Sigmoid colon (tissue), 7 donors: ENCODE results near the gene FBXL16. TPM values are rescaled to one million over a fixed set of nuclear protein-coding genes. Genes with fewer than 3 reads are reported as not detected.

ENCODE experiments used
- DNase-seq: peaks from one replicate; pipeline ENCODE4 v3.0.0-alpha.2; 2019
- H3K27ac ChIP-seq, 4 donors: fragments of 200-600 bp; sonication (generic); one replicate each; pipeline ENCODE4 v1.5.1; 2016 to 2019; ENCODE audit warnings: mild to moderate bottlenecking in 1 of 4
- H3K27me3 ChIP-seq, 3 donors: fragments of 200-600 bp; sonication (generic); one replicate each; pipeline ENCODE4 v1.5.1; 2019; ENCODE audit warnings: mild to moderate bottlenecking in 1 of 3
- H3K36me3 ChIP-seq, 4 donors: fragments of 200-600 bp; sonication (generic); one replicate each; pipeline ENCODE4 v1.5.1; 2016 to 2019
- H3K4me1 ChIP-seq, 4 donors: fragments of 200-600 bp; sonication (generic); one replicate each; pipeline ENCODE4 v1.5.1; 2017 to 2019
- H3K4me3 ChIP-seq, 4 donors: fragments of 200-600 bp; sonication (generic); one replicate each; pipeline ENCODE4 v1.5.1; 2017 to 2019; ENCODE audit warnings: mild to moderate bottlenecking in 2 of 4, moderate library complexity in 1 of 4
- H3K9me3 ChIP-seq, 4 donors: fragments of 200-600 bp in 3 of 4; sonication (generic) in 3 of 4; one replicate each; pipeline versions ENCODE4 v1.5.1 to v1.6.1; 2013 to 2019
- CTCF ChIP-seq, 4 experiments: fragments of 450-650 bp in 3 of 4; fragments of 200-600 bp in 1 of 4; IDR thresholded peaks; one replicate each; pipeline ENCODE4 v1.5.1; 2016 to 2019; ENCODE audit warnings: antibody characterized with exemption in 4 of 4, mild to moderate bottlenecking in 3 of 4, moderate library complexity in 2 of 4
- EP300 ChIP-seq, 4 donors: sonication (generic); formaldehyde crosslinking; IDR thresholded peaks; one replicate each; pipeline ENCODE4 v1.6.1; 2017; ENCODE audit warnings: antibody characterized with exemption in 4 of 4
- POLR2A ChIP-seq, 2 donors: fragments of 450-650 bp; IDR thresholded peaks; one replicate each; pipeline ENCODE4 v1.6.1; 2016; ENCODE audit warnings: antibody characterized with exemption in 2 of 2, mild to moderate bottlenecking in 2 of 2, moderate library complexity in 2 of 2
- POLR2AphosphoS5 ChIP-seq, 4 donors: sonication (generic); formaldehyde crosslinking; IDR thresholded peaks; one replicate each; pipeline ENCODE4 v1.6.1; 2017; ENCODE audit warnings: antibody characterized with exemption in 4 of 4
- WGBS, 2 donors: extraction: QIAGEN DNeasy Blood & Tissue Kit; methylation state at CpG; one replicate each; pipeline ENCODE4 v1.1.7; 2013; 5-methylcytosine and 5-hydroxymethylcytosine counted together
- intact Hi-C: fragments of 100-400 bp; cut with DNase I; formaldehyde crosslinking; loops from one replicate; pipeline ENCODE4 v1.15.1; 2023
- polyA plus RNA-seq, 3 donors: library from polyadenylated mRNA; stranded (reverse); fragments of 200-250 nt; gene quantifications; one replicate each; pipeline ENCODE4 v1.2.3, GENCODE V29; 2013
- total RNA-seq, 4 donors: library from RNA; depleted of rRNA; stranded (reverse); fragments of >200 nt; gene quantifications; one replicate each; pipeline ENCODE4 v1.1.0, GENCODE V29; 2016
- donor health status: healthy with polysubstance abuse.
- donor health status: Bipolar disorder and iron deficiency.
- donor health status: healthy.

Gene FBXL16
- total and polyA plus RNA-seq, 7 donors: 0.16 to 2.4 (median 1.4) TPM; not detected in 1

DNA sequence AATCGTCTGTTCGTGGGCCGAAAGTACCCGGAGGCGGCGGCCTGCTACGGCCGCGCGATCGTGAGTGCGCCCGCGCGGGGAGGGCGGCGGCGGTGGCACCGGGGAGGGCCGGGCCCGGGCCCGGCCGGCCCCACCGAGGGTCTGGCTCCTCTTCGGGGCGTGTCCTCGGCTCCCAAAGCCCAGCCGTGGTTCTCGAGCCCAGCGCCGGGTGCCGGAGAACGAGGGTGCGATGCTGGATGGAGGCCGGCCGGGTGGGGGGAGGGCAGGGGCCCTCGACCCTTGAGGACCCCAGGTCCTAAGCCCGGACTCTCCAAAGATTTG lies 25.0 kb downstream of the FBXL16 start:
- TF ChIP-seq POLR2AphosphoS5 (IDR thresholded peaks at IDR 0.05) (no peak), EP300 (IDR thresholded peaks at IDR 0.05) (no peak), CTCF (IDR thresholded peaks at IDR 0.05) (no peak), POLR2A (IDR thresholded peaks at IDR 0.05) (no peak)
- Histone ChIP-seq H3K4me1 (peaks cover 0 to 66% (median 57%) of the 10 kb centered on the region in 4 donors), H3K4me3 (peak overlapping the region; percentile 72 to 95 (median 86)), H3K36me3 (peaks cover 14 to 22% (median 17%) of the 10 kb centered on the region in 4 donors), H3K9me3 (no peaks in the 10 kb centered on the region), H3K27ac (peak overlapping the region; percentile 94 to 99 (median 96)), H3K27me3 (no peaks in the 10 kb centered on the region)
- DNase-seq: no peak
- 0 to 1% methylated on average over 38 of the region's 38 CpGs for whole genome bisulfite sequencing, 2 donors
- intact Hi-C loops: loop anchor here (1.0 to 10.0 kb wide), 2 partner anchors 91 to 1094 kb away; partner anchors contain the start of genes EME2, MRPS34 and NME3

GRCh38 chr16:679814-680624 lies 25.6 kb downstream of the FBXL16 start, which contains the start of gene STUB1:
TSS of gene STUB1 (plus strand) at chr16:680410. CDS start at chr16:680526, 116 bp downstream.
- peak; percentile 95 for DNase-seq
- Histone ChIP-seq H3K4me1 (peaks cover 0 to 66% (median 56%) of the 10 kb centered on the region in 4 donors), H3K27me3 (no peaks in the 10 kb centered on the region), H3K36me3 (peaks cover 14 to 19% (median 17%) of the 10 kb centered on the region in 4 donors), H3K4me3 (peak within 1 kb of the TSS; percentile 72 to 95 (median 86)), H3K27ac (peak within 1 kb of the TSS; percentile 94 to 99 (median 96)), H3K9me3 (no peaks in the 10 kb centered on the region)
- 1 to 2% methylated on average over 91 of the region's 91 CpGs for WGBS, 2 donors
- intact Hi-C loops: loop anchor here (1.0 to 10.0 kb wide), 2 partner anchors 91 to 1095 kb away; partner anchors contain the start of genes EME2, MRPS34 and NME3
- TF ChIP-seq EP300 (IDR thresholded peaks at IDR 0.05) (no peak), POLR2AphosphoS5 (IDR thresholded peaks at IDR 0.05) (peak in 3 of 4 donors; percentile 19 to 70 (median 68))

DNA sequence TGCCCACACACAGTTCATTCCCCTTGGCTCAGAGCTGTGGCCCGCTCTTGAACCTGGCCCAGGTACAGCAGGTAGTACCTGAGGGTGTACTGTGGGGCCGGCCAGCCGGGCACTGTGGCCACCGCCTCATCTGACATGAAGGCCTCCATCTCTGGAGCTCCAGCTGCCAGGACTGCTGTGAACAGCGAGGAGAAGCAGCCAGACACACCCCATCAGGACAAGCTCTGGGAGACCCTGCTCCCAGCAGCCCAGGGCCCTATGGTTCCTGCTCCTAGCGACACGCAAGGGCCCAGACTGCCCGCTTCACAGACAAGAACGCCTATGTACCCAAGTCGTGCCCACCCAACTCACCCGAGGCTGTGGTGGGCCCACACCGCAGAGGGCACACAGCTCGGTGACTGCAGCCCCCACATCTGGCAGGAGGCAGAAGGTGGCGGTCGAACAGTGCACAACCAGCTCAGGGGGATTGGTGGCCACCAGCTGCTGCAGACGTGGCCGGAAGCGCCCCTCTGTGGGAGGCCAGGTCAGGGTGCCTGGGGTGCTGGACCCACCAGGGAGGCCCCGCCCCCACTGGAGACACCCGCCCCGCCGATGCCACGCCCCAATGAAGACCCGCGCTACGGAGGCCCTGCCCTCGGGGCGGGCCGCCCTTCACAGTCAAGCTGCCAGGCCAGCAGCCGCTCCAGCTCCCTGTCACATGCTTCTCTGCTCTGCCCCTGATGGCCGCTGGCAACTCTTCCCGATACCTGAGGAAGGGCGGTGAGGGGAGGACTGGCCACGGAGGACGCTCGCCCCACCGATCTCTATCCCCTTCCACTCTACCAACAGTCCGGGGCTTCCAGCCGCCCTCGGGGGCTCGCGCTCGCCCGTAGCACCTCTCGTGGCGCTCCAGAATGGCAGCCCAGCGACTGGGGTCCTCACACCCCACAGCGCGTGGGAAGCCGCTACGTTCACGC lies 26.5 kb downstream of the FBXL16 start:
- Histone ChIP-seq H3K27me3 (no peaks in the 10 kb centered on the region), H3K9me3 (no peaks in the 10 kb centered on the region), H3K4me3 (peak overlapping the region; percentile 17 to 95 (median 86)), H3K27ac (peak overlapping the region; percentile 94 to 99 (median 96)), H3K4me1 (peaks cover 0 to 64% (median 55%) of the 10 kb centered on the region in 4 donors), H3K36me3 (peaks cover 14 to 19% (median 17%) of the 10 kb centered on the region in 4 donors)
- 25 to 27% methylated on average over 51 to 52 of the region's 52 CpGs for WGBS, 2 donors
- DNase-seq: peak; percentile 90
- intact Hi-C loops: no loop called here
- TF ChIP-seq POLR2A (IDR thresholded peaks at IDR 0.05) (no peak), POLR2AphosphoS5 (IDR thresholded peaks at IDR 0.05) (no peak), CTCF (IDR thresholded peaks at IDR 0.05) (no peak), EP300 (IDR thresholded peaks at IDR 0.05) (no peak)

- no peaks in the 10 kb centered on the region for H3K9me3 ChIP-seq
- 76 to 79% methylated on average over 21 of the region's 21 CpGs for WGBS, 2 donors
- H3K4me3 ChIP-seq: no peak overlapping the region
- no peaks in the 10 kb centered on the region for H3K27me3 ChIP-seq
- TF ChIP-seq POLR2A (IDR thresholded peaks at IDR 0.05): no peak
- no peak for TF ChIP-seq EP300 (IDR thresholded peaks at IDR 0.05)
- no peak for TF ChIP-seq POLR2AphosphoS5 (IDR thresholded peaks at IDR 0.05)
- TF ChIP-seq CTCF (IDR thresholded peaks at IDR 0.05): no peak
- peak overlapping the region in 1 of 4 donors; percentile 99 for H3K27ac ChIP-seq
- no peak for DNase-seq
- peaks cover 14 to 27% (median 18%) of the 10 kb centered on the region in 4 donors for H3K36me3 ChIP-seq
- intact Hi-C loops: no loop called here
- H3K4me1 ChIP-seq: peaks cover 0 to 58% (median 48%) of the 10 kb centered on the region in 4 donors
Measured at GRCh38 chr16:678209-678857, 27.3 kb downstream of the FBXL16 start.
